Activated CD8-positive, alpha-beta memory T cell treated with anti-CD3 and anti-CD28 coated beads, Interleukin-2, amount 50 U/mL, for 24 hours (primary cell): Measurements from ENCODE around the gene DCDC2.
"Not testable (repeated sequence)": the region's sequence is repeated elsewhere in the genome, so short reads cannot be mapped to it uniquely, and the experiment has no call there.

Experiments
- DNase-seq: peaks from one replicate; pipeline ENCODE4 v3.0.0-alpha.2; 2020; ENCODE audit errors: extremely low read depth

The DCDC2 gene

GRCh38 chr6:24272148-24272547 is 85.7 kb downstream of the DCDC2 start:
- DNase-seq = no peak

GRCh38 chr6:24270011-24270410 is 87.8 kb downstream of the DCDC2 start:
- no peak for DNase-seq

GRCh38 chr6:24258214-24258613 is 99.6 kb downstream of the DCDC2 start:
- not testable (repeated sequence) for DNase-seq

GRCh38 chr6:24257282-24257681 is 100.6 kb downstream of the DCDC2 start:
- no peak for DNase-seq

GRCh38 chr6:24255676-24256075 is 102.2 kb downstream of the DCDC2 start:
- no peak for DNase-seq

- no peak for DNase-seq
These were observed 104.5 kb downstream of the DCDC2 start for GRCh38 chr6:24253360-24253759.

GRCh38 chr6:24252280-24252679 is 105.6 kb downstream of the DCDC2 start:
- no peak for DNase-seq

GRCh38 chr6:24251339-24251738 is 106.5 kb downstream of the DCDC2 start:
- DNase-seq = no peak

- DNase-seq = no peak
These were observed 107.9 kb downstream of the DCDC2 start for GRCh38 chr6:24249926-24250325.

- no peak for DNase-seq
These were observed 112.6 kb downstream of the DCDC2 start for GRCh38 chr6:24245275-24245674.

GRCh38 chr6:24242924-24243323 is 114.9 kb downstream of the DCDC2 start:
- no peak for DNase-seq

- not testable (repeated sequence) for DNase-seq
These were observed 116.1 kb downstream of the DCDC2 start for GRCh38 chr6:24241779-24242178.

GRCh38 chr6:24240943-24241342 is 116.9 kb downstream of the DCDC2 start:
- no peak for DNase-seq

GRCh38 chr6:24240380-24240928 is 117.4 kb downstream of the DCDC2 start:
- DNase-seq = no peak

GRCh38 chr6:24238700-24239099 is 119.2 kb downstream of the DCDC2 start:
- DNase-seq = no peak

GRCh38 chr6:24236779-24237178 is 121.1 kb downstream of the DCDC2 start:
- DNase-seq = not testable (repeated sequence)

GRCh38 chr6:24233813-24234442 is 123.9 kb downstream of the DCDC2 start:
- DNase-seq = no peak

GRCh38 chr6:24231438-24231977 is 126.4 kb downstream of the DCDC2 start:
- no peak for DNase-seq

- DNase-seq = no peak
These were observed 128.0 kb downstream of the DCDC2 start for GRCh38 chr6:24229696-24230405.

GRCh38 chr6:24228681-24229255 is 129.1 kb downstream of the DCDC2 start:
- DNase-seq = no peak

GRCh38 chr6:24228123-24228522 is 129.7 kb downstream of the DCDC2 start:
- no peak for DNase-seq

GRCh38 chr6:24227556-24227955 is 130.3 kb downstream of the DCDC2 start:
- DNase-seq = no peak

GRCh38 chr6:24226541-24226940 is 131.3 kb downstream of the DCDC2 start:
- no peak for DNase-seq
